Sigmoid colon (tissue), 4 donors: ENCODE data around the gene GRM7.

ENCODE experiments used
- EP300 ChIP-seq, 4 donors: sonication (generic); formaldehyde crosslinking; IDR thresholded peaks; one replicate each; pipeline ENCODE4 v1.6.1; 2017; ENCODE audit warnings: antibody characterized with exemption in 4 of 4
- TF ChIP-seq, protein P1 (sequence below), 4 experiments: fragments of 450-650 bp in 3 of 4; fragments of 200-600 bp in 1 of 4; IDR thresholded peaks; one replicate each; pipeline ENCODE4 v1.5.1; 2016 to 2019; ENCODE audit warnings: antibody characterized with exemption in 4 of 4, mild to moderate bottlenecking in 3 of 4, moderate library complexity in 2 of 4

DNA sequence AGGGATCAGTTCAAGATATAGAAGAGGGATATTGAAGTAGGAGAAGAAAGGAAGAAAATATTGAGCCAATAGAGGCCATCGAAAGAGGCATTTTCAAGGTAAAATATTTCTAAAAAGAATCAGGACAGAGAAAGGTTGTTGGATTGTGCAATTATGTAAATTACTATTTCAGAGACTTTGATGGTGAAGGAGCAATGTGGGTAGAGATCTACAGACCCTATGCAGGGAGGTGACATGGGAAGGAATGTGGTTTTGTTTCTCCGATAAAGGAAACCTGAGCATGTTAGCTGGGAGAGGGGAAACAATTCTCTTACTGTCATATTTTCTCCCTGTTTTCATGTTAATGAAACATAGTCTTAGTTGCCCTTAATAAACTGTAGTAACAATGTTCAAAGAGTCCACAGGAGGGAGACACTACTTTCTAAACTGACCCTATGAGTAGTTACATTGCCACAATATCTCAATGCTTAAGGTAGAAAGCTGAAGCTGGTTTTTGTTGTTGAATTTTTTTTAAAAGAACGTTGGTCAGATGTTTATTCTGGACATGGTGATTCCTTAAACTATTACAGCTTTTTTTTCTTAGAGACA is 133.3 kb downstream of the GRM7 start:
- TF ChIP-seq, protein P1, sequence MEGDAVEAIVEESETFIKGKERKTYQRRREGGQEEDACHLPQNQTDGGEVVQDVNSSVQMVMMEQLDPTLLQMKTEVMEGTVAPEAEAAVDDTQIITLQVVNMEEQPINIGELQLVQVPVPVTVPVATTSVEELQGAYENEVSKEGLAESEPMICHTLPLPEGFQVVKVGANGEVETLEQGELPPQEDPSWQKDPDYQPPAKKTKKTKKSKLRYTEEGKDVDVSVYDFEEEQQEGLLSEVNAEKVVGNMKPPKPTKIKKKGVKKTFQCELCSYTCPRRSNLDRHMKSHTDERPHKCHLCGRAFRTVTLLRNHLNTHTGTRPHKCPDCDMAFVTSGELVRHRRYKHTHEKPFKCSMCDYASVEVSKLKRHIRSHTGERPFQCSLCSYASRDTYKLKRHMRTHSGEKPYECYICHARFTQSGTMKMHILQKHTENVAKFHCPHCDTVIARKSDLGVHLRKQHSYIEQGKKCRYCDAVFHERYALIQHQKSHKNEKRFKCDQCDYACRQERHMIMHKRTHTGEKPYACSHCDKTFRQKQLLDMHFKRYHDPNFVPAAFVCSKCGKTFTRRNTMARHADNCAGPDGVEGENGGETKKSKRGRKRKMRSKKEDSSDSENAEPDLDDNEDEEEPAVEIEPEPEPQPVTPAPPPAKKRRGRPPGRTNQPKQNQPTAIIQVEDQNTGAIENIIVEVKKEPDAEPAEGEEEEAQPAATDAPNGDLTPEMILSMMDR (IDR thresholded peaks at IDR 0.05): no peak
- no peak for TF ChIP-seq EP300 (IDR thresholded peaks at IDR 0.05)
